Ovary (tissue), 3 donors: ENCODE results near the gene SKI.

Experiments
- CTCF ChIP-seq, 3 donors: fragments of 450-650 bp in 2 of 3; fragments of 200-600 bp in 1 of 3; IDR thresholded peaks; one replicate each; pipeline versions ENCODE4 v1.5.1 to v1.8.0; 2016 to 2022; ENCODE audit warnings: antibody characterized with exemption in 3 of 3, mild to moderate bottlenecking in 1 of 3
- POLR2A ChIP-seq: fragments of 450-650 bp; IDR thresholded peaks from one replicate; pipeline ENCODE4 v1.6.1; 2017; ENCODE audit warnings: antibody characterized with exemption, mild to moderate bottlenecking, moderate library complexity
- donor health status: DM: no; HTN: no; CAD: no.

GRCh38 chr1:2210786-2211185 is 17.3 kb upstream of the SKI start:
- no peak for TF ChIP-seq CTCF (IDR thresholded peaks at IDR 0.05)
- no peak for TF ChIP-seq POLR2A
